Measurements from ENCODE around the gene CACNA1D.

The CACNA1D gene

DNA sequence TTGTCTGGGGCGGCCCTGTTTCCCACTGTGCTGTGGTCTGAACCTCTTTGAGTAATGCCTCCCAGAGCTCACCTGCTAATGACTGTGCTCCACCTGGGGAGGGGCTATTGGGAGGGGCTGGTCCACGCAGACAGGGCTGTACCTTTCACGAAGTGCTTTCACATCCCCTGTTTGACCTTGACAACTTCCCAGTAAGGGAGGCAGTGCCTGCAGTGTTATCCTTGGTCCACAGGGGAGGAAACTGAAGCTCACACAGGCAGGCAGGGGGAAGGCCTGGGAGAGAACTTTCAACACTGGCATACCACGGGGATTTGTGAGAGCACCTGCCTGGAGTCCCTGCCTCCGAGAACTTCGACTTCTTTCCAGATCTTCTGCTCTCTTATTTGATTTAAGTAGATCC, 91.2 kb downstream of the CACNA1D start:
- Histone ChIP-seq H3K9me3 (ENCODE audit: control insufficient read depth, low read length) (no peaks in the 10 kb centered on the region), H2BK120ac (ENCODE audit: low read depth, low read length) (no peak overlapping the region), H3K4ac (ENCODE audit: low read depth in 1 of 2, low read length in 2 of 2) (no peak overlapping the region), H3K14ac (ENCODE audit: low read length in 2 of 2) (no peak overlapping the region), H4K8ac (ENCODE audit: low read length) (no peak overlapping the region), H4K91ac (ENCODE audit: low read length) (no peak overlapping the region), H3K23ac (ENCODE audit: low read length in 2 of 2) (no peak overlapping the region), H3K36me3 (ENCODE audit: control insufficient read depth in 1 of 2, insufficient read depth in 2 of 2, low read depth in 1 of 2, low read length in 2 of 2) (no peaks in the 10 kb centered on the region), H3K18ac (ENCODE audit: low read depth in 1 of 2, low read length in 2 of 2) (no peak overlapping the region), H3K4me1 (ENCODE audit: control insufficient read depth, insufficient read depth, low read depth, low read length) (no peaks in the 10 kb centered on the region), H2BK15ac (ENCODE audit: low read depth, poor library complexity, severe bottlenecking) (no peak overlapping the region), H2AK5ac (ENCODE audit: low read length, severe bottlenecking) (no peak overlapping the region), H3K27me3 (ENCODE audit: control insufficient read depth in 1 of 2, insufficient read depth in 1 of 2, low read length in 2 of 2) (peaks cover under 1 to 6% of the 10 kb centered on the region in 2 experiments), H3K4me2 (ENCODE audit: low read length, poor library complexity, severe bottlenecking) (no peak overlapping the region), H2AFZ (ENCODE audit: low read depth, low read length) (no peak overlapping the region), H3K27ac (ENCODE audit: low read length, poor library complexity, severe bottlenecking) (no peak overlapping the region), H3K79me1 (replicated peaks; ENCODE audit: low read length, poor library complexity, severe bottlenecking) (no peaks in the 10 kb centered on the region), H3K4me3 (ENCODE audit: insufficient read depth in 1 of 2, low read depth in 1 of 2, low read length in 2 of 2) (no peak overlapping the region), H2BK5ac (ENCODE audit: low read depth, low read length, poor library complexity, severe bottlenecking) (no peak overlapping the region), H2BK12ac (ENCODE audit: low read length in 2 of 2) (no peak overlapping the region), H3K9ac (ENCODE audit: low read length) (no peak overlapping the region)
- DNase-seq: no peak
- 66% methylated on average over 6 of the region's 6 CpGs for WGBS

DNA sequence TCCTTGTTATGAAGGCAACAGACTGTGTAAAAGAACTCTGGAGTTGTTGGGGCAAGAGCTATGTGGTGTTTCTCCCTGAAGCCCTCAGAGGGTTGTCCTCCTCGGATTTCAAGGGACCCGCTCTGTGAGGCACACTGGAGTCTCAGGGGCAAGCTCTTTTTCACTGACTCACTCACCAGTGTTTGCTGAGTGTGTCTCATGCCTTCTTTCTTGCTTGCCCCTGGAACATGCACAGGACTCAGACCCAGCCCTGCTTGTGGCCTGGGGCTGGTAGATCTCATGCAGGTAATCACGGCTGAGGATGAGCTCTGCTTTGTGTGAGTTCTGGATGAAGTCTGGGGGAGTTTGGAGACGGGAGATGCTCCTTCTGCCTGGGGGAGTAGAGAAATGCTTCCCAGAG, 93.7 kb downstream of the CACNA1D start:
- H3K27ac ChIP-seq (ENCODE audit: low read length, poor library complexity, severe bottlenecking): no peak overlapping the region
- no peak overlapping the region for H2BK15ac ChIP-seq (ENCODE audit: low read depth, poor library complexity, severe bottlenecking)
- no peak for DNase-seq
- WGBS: 73% methylated on average over 4 of the region's 4 CpGs
- H2BK5ac ChIP-seq (ENCODE audit: low read depth, low read length, poor library complexity, severe bottlenecking): no peak overlapping the region
- H4K91ac ChIP-seq (ENCODE audit: low read length): no peak overlapping the region
- H3K27me3 ChIP-seq (ENCODE audit: control insufficient read depth in 1 of 2, insufficient read depth in 1 of 2, low read length in 2 of 2): peaks cover 0 to 6% of the 10 kb centered on the region in 2 experiments
- H3K9ac ChIP-seq (ENCODE audit: low read length): no peak overlapping the region
- H2AK5ac ChIP-seq (ENCODE audit: low read length, severe bottlenecking): no peak overlapping the region
- H2BK12ac ChIP-seq (ENCODE audit: low read length in 2 of 2): no peak overlapping the region
- H3K9me3 ChIP-seq (ENCODE audit: control insufficient read depth, low read length): no peaks in the 10 kb centered on the region
- H3K4me1 ChIP-seq (ENCODE audit: control insufficient read depth, insufficient read depth, low read depth, low read length): no peaks in the 10 kb centered on the region
- no peak overlapping the region for H4K8ac ChIP-seq (ENCODE audit: low read length)
- H2BK120ac ChIP-seq (ENCODE audit: low read depth, low read length): no peak overlapping the region
- no peak overlapping the region for H3K4me3 ChIP-seq (ENCODE audit: insufficient read depth in 1 of 2, low read depth in 1 of 2, low read length in 2 of 2)
- H3K36me3 ChIP-seq (ENCODE audit: control insufficient read depth in 1 of 2, insufficient read depth in 2 of 2, low read depth in 1 of 2, low read length in 2 of 2): no peaks in the 10 kb centered on the region
- no peaks in the 10 kb centered on the region for H3K79me1 ChIP-seq (replicated peaks; ENCODE audit: low read length, poor library complexity, severe bottlenecking)
- no peak overlapping the region for H3K23ac ChIP-seq (ENCODE audit: low read length in 2 of 2)
- H3K14ac ChIP-seq (ENCODE audit: low read length in 2 of 2): no peak overlapping the region
- H3K18ac ChIP-seq (ENCODE audit: low read depth in 1 of 2, low read length in 2 of 2): no peak overlapping the region
- no peak overlapping the region for H2AFZ ChIP-seq (ENCODE audit: low read depth, low read length)
- H3K4ac ChIP-seq (ENCODE audit: low read depth in 1 of 2, low read length in 2 of 2): no peak overlapping the region
- H3K4me2 ChIP-seq (ENCODE audit: low read length, poor library complexity, severe bottlenecking): no peak overlapping the region

DNA sequence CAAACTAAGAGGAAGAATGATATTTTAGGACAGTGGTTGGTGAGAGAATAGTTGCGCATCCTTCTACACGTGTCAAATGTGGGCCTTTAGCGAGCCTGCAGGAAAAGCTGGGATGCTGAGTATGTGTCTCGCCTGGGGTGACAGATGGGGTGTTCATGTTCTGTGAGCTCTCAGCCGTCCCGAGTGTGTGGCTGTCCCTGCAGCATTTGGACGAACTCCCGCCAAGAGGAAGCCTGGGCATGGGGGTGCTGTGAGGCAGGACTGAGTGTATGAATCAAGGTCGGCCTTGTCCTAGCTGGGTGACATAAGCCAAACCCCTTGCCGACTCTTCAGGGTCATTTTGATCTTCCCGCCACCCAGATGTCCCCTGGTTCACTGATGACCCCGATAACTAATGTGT, 94.8 kb downstream of the CACNA1D start:
- H3K79me1 ChIP-seq (replicated peaks; ENCODE audit: low read length, poor library complexity, severe bottlenecking): no peaks in the 10 kb centered on the region
- no peak overlapping the region for H3K27ac ChIP-seq (ENCODE audit: low read length, poor library complexity, severe bottlenecking)
- H3K18ac ChIP-seq (ENCODE audit: low read depth in 1 of 2, low read length in 2 of 2): no peak overlapping the region
- H2BK120ac ChIP-seq (ENCODE audit: low read depth, low read length): no peak overlapping the region
- H2BK12ac ChIP-seq (ENCODE audit: low read length in 2 of 2): no peak overlapping the region
- H3K23ac ChIP-seq (ENCODE audit: low read length in 2 of 2): no peak overlapping the region
- H2AFZ ChIP-seq (ENCODE audit: low read depth, low read length): no peak overlapping the region
- H3K36me3 ChIP-seq (ENCODE audit: control insufficient read depth in 1 of 2, insufficient read depth in 2 of 2, low read depth in 1 of 2, low read length in 2 of 2): no peaks in the 10 kb centered on the region
- H3K4me2 ChIP-seq (ENCODE audit: low read length, poor library complexity, severe bottlenecking): no peak overlapping the region
- no peak for DNase-seq
- H3K4me1 ChIP-seq (ENCODE audit: control insufficient read depth, insufficient read depth, low read depth, low read length): no peaks in the 10 kb centered on the region
- no peak overlapping the region for H4K91ac ChIP-seq (ENCODE audit: low read length)
- H2BK15ac ChIP-seq (ENCODE audit: low read depth, poor library complexity, severe bottlenecking): no peak overlapping the region
- H3K27me3 ChIP-seq (ENCODE audit: control insufficient read depth in 1 of 2, insufficient read depth in 1 of 2, low read length in 2 of 2): peaks cover 6 to 9% of the 10 kb centered on the region in 2 experiments
- no peak overlapping the region for H3K4me3 ChIP-seq (ENCODE audit: insufficient read depth in 1 of 2, low read depth in 1 of 2, low read length in 2 of 2)
- no peak overlapping the region for H3K14ac ChIP-seq (ENCODE audit: low read length in 2 of 2)
- no peak overlapping the region for H2AK5ac ChIP-seq (ENCODE audit: low read length, severe bottlenecking)
- 90% methylated on average over 12 of the region's 12 CpGs for WGBS
- H4K8ac ChIP-seq (ENCODE audit: low read length): no peak overlapping the region
- H3K9me3 ChIP-seq (ENCODE audit: control insufficient read depth, low read length): no peaks in the 10 kb centered on the region
- H2BK5ac ChIP-seq (ENCODE audit: low read depth, low read length, poor library complexity, severe bottlenecking): no peak overlapping the region
- no peak overlapping the region for H3K9ac ChIP-seq (ENCODE audit: low read length)
- no peak overlapping the region for H3K4ac ChIP-seq (ENCODE audit: low read depth in 1 of 2, low read length in 2 of 2)

DNA sequence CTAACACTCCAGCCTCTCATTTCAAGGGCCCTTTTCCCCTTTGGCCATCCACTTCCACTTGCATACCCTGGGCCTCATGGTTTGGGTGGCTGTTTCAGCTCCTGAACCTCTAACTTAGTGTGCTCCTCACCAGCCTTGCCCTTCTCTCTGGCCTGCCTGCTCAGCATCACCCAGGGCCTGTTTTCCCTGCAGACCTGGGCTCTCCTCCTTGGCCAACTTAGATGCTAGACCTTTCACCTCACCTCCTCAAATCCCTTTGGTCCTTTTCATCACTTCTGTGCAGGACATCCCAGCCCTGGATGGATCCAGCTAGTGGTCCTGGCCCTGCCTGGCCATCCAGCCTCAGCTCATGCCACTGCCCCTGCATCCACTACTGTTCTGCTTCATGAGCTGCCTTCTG, 95.4 kb downstream of the CACNA1D start:
- Histone ChIP-seq H2BK120ac (ENCODE audit: low read depth, low read length) (no peak overlapping the region), H3K23ac (ENCODE audit: low read length in 2 of 2) (no peak overlapping the region), H2BK15ac (ENCODE audit: low read depth, poor library complexity, severe bottlenecking) (no peak overlapping the region), H4K91ac (ENCODE audit: low read length) (no peak overlapping the region), H3K9ac (ENCODE audit: low read length) (no peak overlapping the region), H3K4me1 (ENCODE audit: control insufficient read depth, insufficient read depth, low read depth, low read length) (no peaks in the 10 kb centered on the region), H2BK12ac (ENCODE audit: low read length in 2 of 2) (no peak overlapping the region), H3K27ac (ENCODE audit: low read length, poor library complexity, severe bottlenecking) (no peak overlapping the region), H3K36me3 (ENCODE audit: control insufficient read depth in 1 of 2, insufficient read depth in 2 of 2, low read depth in 1 of 2, low read length in 2 of 2) (no peaks in the 10 kb centered on the region), H3K9me3 (ENCODE audit: control insufficient read depth, low read length) (no peaks in the 10 kb centered on the region), H3K27me3 (ENCODE audit: control insufficient read depth in 1 of 2, insufficient read depth in 1 of 2, low read length in 2 of 2) (peaks cover 6 to 14% of the 10 kb centered on the region in 2 experiments), H2AFZ (ENCODE audit: low read depth, low read length) (no peak overlapping the region), H3K79me1 (replicated peaks; ENCODE audit: low read length, poor library complexity, severe bottlenecking) (no peaks in the 10 kb centered on the region), H2BK5ac (ENCODE audit: low read depth, low read length, poor library complexity, severe bottlenecking) (no peak overlapping the region), H2AK5ac (ENCODE audit: low read length, severe bottlenecking) (no peak overlapping the region), H3K4ac (ENCODE audit: low read depth in 1 of 2, low read length in 2 of 2) (no peak overlapping the region), H3K18ac (ENCODE audit: low read depth in 1 of 2, low read length in 2 of 2) (no peak overlapping the region), H3K4me3 (ENCODE audit: insufficient read depth in 1 of 2, low read depth in 1 of 2, low read length in 2 of 2) (no peak overlapping the region), H3K14ac (ENCODE audit: low read length in 2 of 2) (no peak overlapping the region), H4K8ac (ENCODE audit: low read length) (no peak overlapping the region), H3K4me2 (ENCODE audit: low read length, poor library complexity, severe bottlenecking) (no peak overlapping the region)
- DNase-seq: no peak

All from mesenchymal stem cell (in vitro differentiated cells and primary cell).